ENCODE results near the gene HOMER2.
A peak's percentile ranks its signal among the peaks of the same experiment; 100 is the strongest.
"Not testable (repeated sequence)": the region's sequence is repeated elsewhere in the genome, so short reads cannot be mapped to it uniquely, and the experiment has no call there.

The HOMER2 gene

DNA sequence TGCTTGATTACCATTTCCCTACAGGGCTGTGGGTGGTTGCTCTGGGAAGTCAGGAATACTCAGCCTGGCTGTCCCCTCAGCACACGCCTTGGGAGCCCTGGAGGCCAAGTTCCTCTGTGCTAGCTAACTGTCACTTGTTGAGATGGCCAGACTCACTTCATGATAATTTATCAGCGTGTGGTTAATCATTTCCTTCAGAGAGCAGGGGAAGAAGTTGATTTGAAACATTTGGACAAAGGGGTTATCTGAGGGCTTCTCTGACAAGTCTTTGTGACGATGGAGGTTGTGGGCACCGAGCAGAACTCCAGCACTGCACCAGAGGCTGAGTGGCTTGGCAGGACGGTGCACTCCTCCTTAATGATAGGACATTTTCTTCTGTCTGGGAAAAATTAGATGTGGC lies 81.2 kb downstream of the HOMER2 start:
- Histone ChIP-seq H3K9me3 (ENCODE audit: insufficient read depth, low read length) (no peaks in the 10 kb centered on the region), H3K27ac (ENCODE audit: low read length) (peak overlapping the region; percentile 60), H3K36me3 (replicated peaks; ENCODE audit: low read depth, low read length) (no peaks in the 10 kb centered on the region), H2AFZ (ENCODE audit: low read depth, low read length) (peak overlapping the region; percentile 2), H3K4me2 (ENCODE audit: low read length) (peak overlapping the region; percentile 54), H3K9ac (ENCODE audit: low read length) (peak overlapping the region; percentile 23; the same call in 1 of the 2 replicates), H3K4me1 (ENCODE audit: low read length) (peaks cover 31% of the 10 kb centered on the region), H3K4me3 (ENCODE audit: low read length) (peak overlapping the region; percentile 45), H3K27me3 (ENCODE audit: low read depth, low read length) (no peaks in the 10 kb centered on the region), H4K20me1 (ENCODE audit: insufficient read depth, low read length) (no peaks in the 10 kb centered on the region), H3K79me2 (ENCODE audit: low read length) (no peaks in the 10 kb centered on the region)
- TF ChIP-seq, protein P1, sequence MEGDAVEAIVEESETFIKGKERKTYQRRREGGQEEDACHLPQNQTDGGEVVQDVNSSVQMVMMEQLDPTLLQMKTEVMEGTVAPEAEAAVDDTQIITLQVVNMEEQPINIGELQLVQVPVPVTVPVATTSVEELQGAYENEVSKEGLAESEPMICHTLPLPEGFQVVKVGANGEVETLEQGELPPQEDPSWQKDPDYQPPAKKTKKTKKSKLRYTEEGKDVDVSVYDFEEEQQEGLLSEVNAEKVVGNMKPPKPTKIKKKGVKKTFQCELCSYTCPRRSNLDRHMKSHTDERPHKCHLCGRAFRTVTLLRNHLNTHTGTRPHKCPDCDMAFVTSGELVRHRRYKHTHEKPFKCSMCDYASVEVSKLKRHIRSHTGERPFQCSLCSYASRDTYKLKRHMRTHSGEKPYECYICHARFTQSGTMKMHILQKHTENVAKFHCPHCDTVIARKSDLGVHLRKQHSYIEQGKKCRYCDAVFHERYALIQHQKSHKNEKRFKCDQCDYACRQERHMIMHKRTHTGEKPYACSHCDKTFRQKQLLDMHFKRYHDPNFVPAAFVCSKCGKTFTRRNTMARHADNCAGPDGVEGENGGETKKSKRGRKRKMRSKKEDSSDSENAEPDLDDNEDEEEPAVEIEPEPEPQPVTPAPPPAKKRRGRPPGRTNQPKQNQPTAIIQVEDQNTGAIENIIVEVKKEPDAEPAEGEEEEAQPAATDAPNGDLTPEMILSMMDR (IDR thresholded peaks at IDR 0.05; ENCODE audit: low read depth, low read length), result no peak
- TF ChIP-seq EZH2phosphoT487 (IDR thresholded peaks at IDR 0.05; ENCODE audit: low read depth), result no peak

DNA sequence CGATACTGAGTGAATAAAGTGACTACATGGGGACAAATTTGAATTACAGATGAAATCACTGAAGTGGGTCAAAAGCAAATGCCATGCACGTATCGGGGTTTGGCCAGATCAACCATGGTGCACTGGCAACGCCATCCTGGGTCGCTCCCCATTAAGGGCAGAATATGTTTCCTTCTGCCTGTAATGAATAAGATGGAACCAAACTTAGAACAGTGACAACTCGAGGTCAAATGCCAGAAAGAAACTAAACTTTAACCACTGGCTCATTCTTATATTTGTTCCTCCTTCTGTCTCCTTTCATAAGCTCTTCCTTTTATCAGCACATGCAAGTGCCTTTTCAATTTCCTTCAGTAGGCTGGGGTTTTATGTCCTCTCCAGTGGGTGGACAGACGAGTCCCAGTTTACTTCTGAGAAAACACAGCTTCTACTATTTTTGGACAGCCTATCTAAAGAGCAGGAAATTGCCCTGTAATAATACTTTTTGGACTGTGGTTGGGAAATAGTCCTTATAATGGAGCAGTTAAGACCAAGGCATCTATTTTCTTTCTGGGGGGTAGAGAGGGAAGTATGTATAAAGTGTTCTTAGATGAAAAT lies 81.7 kb downstream of the HOMER2 start:
- Histone ChIP-seq H3K4me3 (ENCODE audit: low read length) (peak overlapping the region; percentile 45), H4K20me1 (ENCODE audit: insufficient read depth, low read length) (no peaks in the 10 kb centered on the region), H3K27me3 (ENCODE audit: low read depth, low read length) (no peaks in the 10 kb centered on the region), H3K9ac (ENCODE audit: low read length) (peak overlapping the region; percentile 23; the same call in 1 of the 2 replicates), H3K79me2 (ENCODE audit: low read length) (no peaks in the 10 kb centered on the region), H3K4me1 (ENCODE audit: low read length) (peaks cover 31% of the 10 kb centered on the region), H3K36me3 (replicated peaks; ENCODE audit: low read depth, low read length) (no peaks in the 10 kb centered on the region), H3K9me3 (ENCODE audit: insufficient read depth, low read length) (no peaks in the 10 kb centered on the region), H3K27ac (ENCODE audit: low read length) (peak overlapping the region; percentile 60), H3K4me2 (ENCODE audit: low read length) (peak overlapping the region; percentile 54), H2AFZ (ENCODE audit: low read depth, low read length) (peak overlapping the region; percentile 2; the same call in 1 of the 2 replicates)
- no peak for TF ChIP-seq EZH2phosphoT487 (IDR thresholded peaks at IDR 0.05; ENCODE audit: low read depth)
- TF ChIP-seq, protein P1 (IDR thresholded peaks at IDR 0.05; ENCODE audit: low read depth, low read length), result no peak

DNA sequence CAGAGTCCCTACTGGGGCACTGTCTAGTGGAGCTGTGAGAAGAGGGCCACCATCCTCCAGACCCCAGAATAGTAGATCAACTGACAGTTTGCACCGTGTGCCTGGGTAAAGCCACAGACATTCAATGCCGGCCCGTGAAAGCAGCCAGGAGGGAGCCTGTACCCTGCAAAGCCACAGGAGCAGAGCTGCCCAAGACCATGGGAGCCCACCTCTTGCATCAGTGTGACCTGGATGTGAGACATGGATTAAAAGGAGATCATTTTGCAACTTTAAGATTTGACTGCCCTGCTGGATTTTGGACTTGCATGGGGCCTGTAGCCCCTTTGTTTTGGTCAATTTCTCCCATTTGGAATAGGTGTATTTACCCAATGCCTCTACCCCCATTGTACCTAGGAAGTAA lies 86.5 kb downstream of the HOMER2 start:
- not testable (repeated sequence) for H4K20me1 ChIP-seq (ENCODE audit: insufficient read depth, low read length); H3K27ac ChIP-seq (ENCODE audit: low read length); H3K9me3 ChIP-seq (ENCODE audit: insufficient read depth, low read length); H2AFZ ChIP-seq (ENCODE audit: low read depth, low read length); H3K27me3 ChIP-seq (ENCODE audit: low read depth, low read length); H3K79me2 ChIP-seq (ENCODE audit: low read length); H3K4me3 ChIP-seq (ENCODE audit: low read length); H3K4me2 ChIP-seq (ENCODE audit: low read length); H3K36me3 ChIP-seq (replicated peaks; ENCODE audit: low read depth, low read length); H3K9ac ChIP-seq (ENCODE audit: low read length)
- peaks cover 13% of the 10 kb centered on the region for H3K4me1 ChIP-seq (ENCODE audit: low read length)

DNA sequence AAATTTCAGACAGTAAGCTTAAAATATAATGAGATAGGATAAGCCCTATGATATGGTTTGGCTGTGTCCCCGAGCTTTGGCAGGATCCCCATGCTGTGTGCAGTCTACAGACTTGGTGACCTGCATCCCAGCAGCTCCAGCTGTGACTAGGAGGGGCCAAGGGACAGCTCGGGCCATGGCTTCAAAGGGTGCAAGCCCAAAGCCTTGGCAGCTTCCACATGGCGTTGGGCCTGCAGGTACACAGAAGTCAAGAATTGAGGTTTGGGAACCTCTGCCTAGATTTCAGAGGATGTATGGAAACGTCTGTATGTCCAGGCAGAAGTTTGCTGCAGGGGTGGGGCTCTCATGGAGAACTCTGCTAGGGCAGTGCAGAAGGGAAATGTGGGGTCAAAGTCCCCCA lies 86.9 kb downstream of the HOMER2 start:
- not testable (repeated sequence) for H4K20me1 ChIP-seq (ENCODE audit: insufficient read depth, low read length); H3K4me3 ChIP-seq (ENCODE audit: low read length); H3K27ac ChIP-seq (ENCODE audit: low read length); H3K27me3 ChIP-seq (ENCODE audit: low read depth, low read length); H3K9me3 ChIP-seq (ENCODE audit: insufficient read depth, low read length); H3K36me3 ChIP-seq (replicated peaks; ENCODE audit: low read depth, low read length); H3K4me2 ChIP-seq (ENCODE audit: low read length); H3K79me2 ChIP-seq (ENCODE audit: low read length); H3K9ac ChIP-seq (ENCODE audit: low read length); H3K4me1 ChIP-seq (ENCODE audit: low read length); H2AFZ ChIP-seq (ENCODE audit: low read depth, low read length)

DNA sequence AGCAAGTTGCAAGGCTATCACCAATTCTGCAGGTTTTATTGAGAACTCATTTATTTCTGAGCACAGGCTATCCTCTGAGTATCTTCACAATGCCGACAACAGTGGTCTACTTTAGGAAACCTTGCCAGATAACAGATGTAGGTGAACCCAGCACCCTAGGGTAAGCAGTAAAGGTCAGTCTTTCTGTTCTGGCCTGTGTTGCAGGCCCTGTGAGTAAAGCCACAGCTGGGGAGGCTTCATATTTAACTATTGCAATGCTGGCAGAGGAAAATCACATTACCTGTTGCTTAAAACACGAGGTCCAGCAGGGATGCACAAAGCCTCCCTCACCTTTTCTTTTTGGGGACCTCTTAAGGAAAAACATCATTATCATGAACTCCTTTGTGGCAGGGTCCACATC lies 87.6 kb downstream of the HOMER2 start:
- H3K4me2 ChIP-seq (ENCODE audit: low read length), result no peak overlapping the region
- H3K27ac ChIP-seq (ENCODE audit: low read length), result no peak overlapping the region
- peaks cover 3% of the 10 kb centered on the region for H3K4me1 ChIP-seq (ENCODE audit: low read length)
- H3K9ac ChIP-seq (ENCODE audit: low read length), result no peak overlapping the region
- no peaks in the 10 kb centered on the region for H3K36me3 ChIP-seq (replicated peaks; ENCODE audit: low read depth, low read length)
- H3K79me2 ChIP-seq (ENCODE audit: low read length), result no peaks in the 10 kb centered on the region
- no peaks in the 10 kb centered on the region for H3K27me3 ChIP-seq (ENCODE audit: low read depth, low read length)
- no peaks in the 10 kb centered on the region for H4K20me1 ChIP-seq (ENCODE audit: insufficient read depth, low read length)
- TF ChIP-seq, protein P1 (IDR thresholded peaks at IDR 0.05; ENCODE audit: low read depth, low read length), result no peak
- TF ChIP-seq EZH2phosphoT487 (IDR thresholded peaks at IDR 0.05; ENCODE audit: low read depth), result no peak
- H3K9me3 ChIP-seq (ENCODE audit: insufficient read depth, low read length), result no peaks in the 10 kb centered on the region
- no peak overlapping the region for H3K4me3 ChIP-seq (ENCODE audit: low read length)
- no peak overlapping the region for H2AFZ ChIP-seq (ENCODE audit: low read depth, low read length)
